ENCODE data around the gene SUPT7L.
"Not testable (repeated sequence)": the region's sequence is repeated elsewhere in the genome, so short reads cannot be mapped to it uniquely, and the experiment has no call there.

DNA sequence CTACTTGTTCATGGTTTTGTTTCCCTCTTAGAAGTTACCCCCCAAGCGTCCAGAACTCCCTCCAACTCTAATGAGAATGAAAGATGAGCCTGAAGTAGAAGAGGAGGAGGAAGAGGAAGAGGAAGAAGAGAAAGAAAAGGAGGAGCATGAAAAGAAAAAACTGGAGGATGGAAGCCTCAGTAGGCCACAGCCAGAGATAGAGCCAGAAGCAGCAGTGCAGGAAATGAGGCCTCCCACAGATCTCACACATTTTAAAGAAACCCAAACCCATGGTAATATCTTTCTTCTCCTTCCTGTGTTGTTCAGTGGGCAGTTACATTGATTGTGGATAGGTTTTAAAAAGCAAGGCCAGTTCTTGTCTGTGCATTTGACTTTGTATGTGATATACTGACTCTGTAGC is 21.6 kb upstream of the SUPT7L start:
- TF ChIP-seq POLR2A (IDR thresholded peaks at IDR 0.05) = not testable (repeated sequence)
- TF ChIP-seq, protein P1, sequence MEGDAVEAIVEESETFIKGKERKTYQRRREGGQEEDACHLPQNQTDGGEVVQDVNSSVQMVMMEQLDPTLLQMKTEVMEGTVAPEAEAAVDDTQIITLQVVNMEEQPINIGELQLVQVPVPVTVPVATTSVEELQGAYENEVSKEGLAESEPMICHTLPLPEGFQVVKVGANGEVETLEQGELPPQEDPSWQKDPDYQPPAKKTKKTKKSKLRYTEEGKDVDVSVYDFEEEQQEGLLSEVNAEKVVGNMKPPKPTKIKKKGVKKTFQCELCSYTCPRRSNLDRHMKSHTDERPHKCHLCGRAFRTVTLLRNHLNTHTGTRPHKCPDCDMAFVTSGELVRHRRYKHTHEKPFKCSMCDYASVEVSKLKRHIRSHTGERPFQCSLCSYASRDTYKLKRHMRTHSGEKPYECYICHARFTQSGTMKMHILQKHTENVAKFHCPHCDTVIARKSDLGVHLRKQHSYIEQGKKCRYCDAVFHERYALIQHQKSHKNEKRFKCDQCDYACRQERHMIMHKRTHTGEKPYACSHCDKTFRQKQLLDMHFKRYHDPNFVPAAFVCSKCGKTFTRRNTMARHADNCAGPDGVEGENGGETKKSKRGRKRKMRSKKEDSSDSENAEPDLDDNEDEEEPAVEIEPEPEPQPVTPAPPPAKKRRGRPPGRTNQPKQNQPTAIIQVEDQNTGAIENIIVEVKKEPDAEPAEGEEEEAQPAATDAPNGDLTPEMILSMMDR (IDR thresholded peaks at IDR 0.05 in 8 of 11, conservative IDR thresholded peaks at IDR 0.05 in 3 of 11) = not testable (repeated sequence)

Data from spleen (tissue), 7 donors.